Cerebellar cortex (tissue), 1 donor: ENCODE data around the gene CRYGN.

ENCODE experiments used
- DNase-seq: peaks from one replicate; pipeline ENCODE4 v3.0.0-alpha.2; 2015; ENCODE audit warnings: low spot score

CRYGN gene

GRCh38 chr7:151406886-151407583 lies 32.9 kb downstream of the CRYGN start:
- DNase-seq: no peak

- no peak for DNase-seq
Observed at GRCh38 chr7:151406051-151406875, 33.7 kb downstream of the CRYGN start.

GRCh38 chr7:151405588-151405987 lies 34.4 kb downstream of the CRYGN start:
- no peak for DNase-seq

GRCh38 chr7:151405056-151405455 lies 34.9 kb downstream of the CRYGN start:
- no peak for DNase-seq

- no peak for DNase-seq
Observed at GRCh38 chr7:151404216-151405011, 35.5 kb downstream of the CRYGN start.

GRCh38 chr7:151403764-151404163 lies 36.2 kb downstream of the CRYGN start:
- no peak for DNase-seq

- DNase-seq: no peak
Observed at GRCh38 chr7:151402029-151402835, 37.7 kb downstream of the CRYGN start.

GRCh38 chr7:151400626-151401315 lies 39.2 kb downstream of the CRYGN start:
- no peak for DNase-seq

- no peak for DNase-seq
Observed at GRCh38 chr7:151399906-151400305, 40.0 kb downstream of the CRYGN start.

GRCh38 chr7:151399305-151399601 lies 40.7 kb downstream of the CRYGN start:
- DNase-seq: no peak

GRCh38 chr7:151398446-151399304 lies 41.3 kb downstream of the CRYGN start:
- no peak for DNase-seq

- no peak for DNase-seq
Observed at GRCh38 chr7:151397026-151397425, 42.9 kb downstream of the CRYGN start.

GRCh38 chr7:151396328-151396970 lies 43.5 kb downstream of the CRYGN start:
- no peak for DNase-seq

- no peak for DNase-seq
Observed at GRCh38 chr7:151395036-151395367, 44.9 kb downstream of the CRYGN start.

- DNase-seq: no peak
Observed at GRCh38 chr7:151394076-151395035, 45.6 kb downstream of the CRYGN start.

- DNase-seq: no peak
Observed at GRCh38 chr7:151393031-151393977, 46.6 kb downstream of the CRYGN start.

GRCh38 chr7:151392426-151392825 lies 47.5 kb downstream of the CRYGN start:
- DNase-seq: no peak

GRCh38 chr7:151392002-151392401 lies 47.9 kb downstream of the CRYGN start:
- DNase-seq: no peak
